ENCODE results near the gene CHMP2B. TPM values are rescaled to one million over a fixed set of nuclear protein-coding genes. Genes with fewer than 3 reads are reported as not detected.

Gene CHMP2B
- total RNA-seq, 2 experiments from 2014 or later: 28.4 to 29.0 TPM

- Mint-ChIP-seq H3K9me3 (peaks cover 4% of the 10 kb centered on the region), H3K4me3 (no peak overlapping the region), H3K36me3 (no peaks in the 10 kb centered on the region), H3K27ac (no peak overlapping the region), H3K4me1 (ENCODE audit: low read depth) (no peaks in the 10 kb centered on the region), H3K27me3 (peaks cover 3% of the 10 kb centered on the region)
- DNase-seq: no peak
- ChIA-PET CTCF (interaction anchor here (0.8 kb wide), 1 partner anchor 9 kb away, joined by 3 read pairs; no protein-coding TSS in a partner anchor), POLR2A (no interaction called here)
- intact Hi-C loops (cut with micrococcal nuclease): no loop called here
Observed at GRCh38 chr3:87201727-87202126, 25.4 kb upstream of the CHMP2B start.

- peaks cover 3% of the 10 kb centered on the region for H3K27me3 Mint-ChIP-seq
- H3K4me3 Mint-ChIP-seq: no peak overlapping the region
- intact Hi-C loops (cut with micrococcal nuclease): no loop called here
- ChIA-PET POLR2A (no interaction called here), CTCF (no interaction called here)
- no peaks in the 10 kb centered on the region for H3K4me1 Mint-ChIP-seq (ENCODE audit: low read depth)
- H3K27ac Mint-ChIP-seq: no peak overlapping the region
- no peak for DNase-seq
- no peaks in the 10 kb centered on the region for H3K9me3 Mint-ChIP-seq
- H3K36me3 Mint-ChIP-seq: no peaks in the 10 kb centered on the region
Observed at GRCh38 chr3:87203809-87204208, 23.3 kb upstream of the CHMP2B start.

GRCh38 chr3:87206070-87206469, 21.0 kb upstream of the CHMP2B start:
- Mint-ChIP-seq H3K27me3 (peaks cover 4% of the 10 kb centered on the region), H3K4me3 (no peak overlapping the region), H3K9me3 (no peaks in the 10 kb centered on the region), H3K27ac (no peak overlapping the region), H3K36me3 (no peaks in the 10 kb centered on the region), H3K4me1 (ENCODE audit: low read depth) (no peaks in the 10 kb centered on the region)
- ChIA-PET POLR2A (no interaction called here), CTCF (no interaction called here)
- intact Hi-C loops (cut with micrococcal nuclease): no loop called here
- DNase-seq: no peak

GRCh38 chr3:87206635-87207034, 20.5 kb upstream of the CHMP2B start:
- ChIA-PET POLR2A (no interaction called here), CTCF (no interaction called here)
- Mint-ChIP-seq H3K4me3 (no peak overlapping the region), H3K27me3 (peaks cover 6% of the 10 kb centered on the region), H3K27ac (no peak overlapping the region), H3K9me3 (no peaks in the 10 kb centered on the region), H3K36me3 (no peaks in the 10 kb centered on the region), H3K4me1 (ENCODE audit: low read depth) (no peaks in the 10 kb centered on the region)
- no peak for DNase-seq
- intact Hi-C loops (cut with micrococcal nuclease): no loop called here

GRCh38 chr3:87207460-87207859, 19.6 kb upstream of the CHMP2B start:
- H3K9me3 Mint-ChIP-seq: no peaks in the 10 kb centered on the region
- no peaks in the 10 kb centered on the region for H3K36me3 Mint-ChIP-seq
- H3K27me3 Mint-ChIP-seq: peaks cover 6% of the 10 kb centered on the region
- POLR2A ChIA-PET: no interaction called here
- H3K4me3 Mint-ChIP-seq: no peak overlapping the region
- H3K4me1 Mint-ChIP-seq (ENCODE audit: low read depth): no peaks in the 10 kb centered on the region
- H3K27ac Mint-ChIP-seq: no peak overlapping the region
- DNase-seq: no peak
- CTCF ChIA-PET: no interaction called here
- intact Hi-C loops (cut with micrococcal nuclease): no loop called here

- DNase-seq: no peak
- Mint-ChIP-seq H3K27ac (no peak overlapping the region), H3K9me3 (no peaks in the 10 kb centered on the region), H3K36me3 (no peaks in the 10 kb centered on the region), H3K4me1 (ENCODE audit: low read depth) (no peaks in the 10 kb centered on the region), H3K4me3 (no peak overlapping the region), H3K27me3 (peaks cover 4% of the 10 kb centered on the region)
- intact Hi-C loops (cut with micrococcal nuclease): no loop called here
- ChIA-PET POLR2A (no interaction called here), CTCF (no interaction called here)
Observed at GRCh38 chr3:87209111-87209510, 18.0 kb upstream of the CHMP2B start.

- no peak overlapping the region for H3K27ac Mint-ChIP-seq
- intact Hi-C loops (cut with micrococcal nuclease): no loop called here
- H3K4me1 Mint-ChIP-seq (ENCODE audit: low read depth): no peaks in the 10 kb centered on the region
- peaks cover 23% of the 10 kb centered on the region for H3K27me3 Mint-ChIP-seq
- no peak overlapping the region for H3K4me3 Mint-ChIP-seq
- no peak for DNase-seq
- peaks cover 2% of the 10 kb centered on the region for H3K36me3 Mint-ChIP-seq
- POLR2A ChIA-PET: no interaction called here
- CTCF ChIA-PET: no interaction called here
- peaks cover 4% of the 10 kb centered on the region for H3K9me3 Mint-ChIP-seq
Observed at GRCh38 chr3:87218560-87218959, 8.5 kb upstream of the CHMP2B start.

GRCh38 chr3:87219611-87220010, 7.5 kb upstream of the CHMP2B start:
- Mint-ChIP-seq H3K9me3 (peaks cover 4% of the 10 kb centered on the region), H3K27me3 (peaks cover 23% of the 10 kb centered on the region), H3K4me1 (ENCODE audit: low read depth) (no peaks in the 10 kb centered on the region), H3K27ac (no peak overlapping the region), H3K36me3 (peaks cover 2% of the 10 kb centered on the region), H3K4me3 (no peak overlapping the region)
- intact Hi-C loops (cut with micrococcal nuclease): no loop called here
- no peak for DNase-seq
- POLR2A ChIA-PET: no interaction called here
- CTCF ChIA-PET: no interaction called here

- intact Hi-C loops (cut with micrococcal nuclease): loop anchor here (2.0 kb wide), 1 partner anchor 833 kb away; the partner anchor contains the start of genes CGGBP1 and ZNF654
- POLR2A ChIA-PET: no interaction called here
- peaks cover 23% of the 10 kb centered on the region for H3K4me1 Mint-ChIP-seq (ENCODE audit: low read depth)
- H3K36me3 Mint-ChIP-seq: peaks cover 2% of the 10 kb centered on the region
- peaks cover 4% of the 10 kb centered on the region for H3K9me3 Mint-ChIP-seq
- peaks cover 8% of the 10 kb centered on the region for H3K27me3 Mint-ChIP-seq
- no peak overlapping the region for H3K27ac Mint-ChIP-seq
- DNase-seq: no peak
- H3K4me3 Mint-ChIP-seq: no peak overlapping the region
- CTCF ChIA-PET: interaction anchor here (1.2 kb wide), 1 partner anchor 34 kb away, joined by 4 read pairs; no protein-coding TSS in a partner anchor
Observed at GRCh38 chr3:87225659-87226058, 1.4 kb upstream of the CHMP2B start.

- intact Hi-C loops (cut with micrococcal nuclease): loop anchor here (1.0 to 2.0 kb wide), 2 partner anchors 106 to 831 kb away; partner anchors contain the start of genes CGGBP1 and ZNF654
- peaks cover 35% of the 10 kb centered on the region for H3K4me1 Mint-ChIP-seq (ENCODE audit: low read depth)
- POLR2A ChIA-PET: no interaction called here
- DNase-seq: no peak
- H3K27me3 Mint-ChIP-seq: peaks cover 3% of the 10 kb centered on the region
- peak overlapping the region; percentile 89 for H3K27ac Mint-ChIP-seq
- peaks cover 3% of the 10 kb centered on the region for H3K9me3 Mint-ChIP-seq
- peaks cover 5% of the 10 kb centered on the region for H3K36me3 Mint-ChIP-seq
- peak overlapping the region; percentile 89 for H3K4me3 Mint-ChIP-seq
- CTCF ChIA-PET: interaction anchor here (1.5 kb wide), 1 partner anchor 33 kb away, joined by 4 read pairs; no protein-coding TSS in a partner anchor
Observed at GRCh38 chr3:87227835-87228144, 681 bp downstream of the CHMP2B start.

- ChIA-PET POLR2A (no interaction called here), CTCF (interaction anchor here (1.5 kb wide), 1 partner anchor 32 kb away, joined by 4 read pairs; no protein-coding TSS in a partner anchor)
- intact Hi-C loops (cut with micrococcal nuclease): no loop called here
- H3K4me3 Mint-ChIP-seq: peak overlapping the region; percentile 89
- DNase-seq: no peak
- peaks cover 2% of the 10 kb centered on the region for H3K27me3 Mint-ChIP-seq
- peaks cover 3% of the 10 kb centered on the region for H3K36me3 Mint-ChIP-seq
- H3K4me1 Mint-ChIP-seq (ENCODE audit: low read depth): peaks cover 40% of the 10 kb centered on the region
- H3K27ac Mint-ChIP-seq: no peak overlapping the region
- no peaks in the 10 kb centered on the region for H3K9me3 Mint-ChIP-seq
Observed at GRCh38 chr3:87228316-87228715, 1.2 kb downstream of the CHMP2B start.

GRCh38 chr3:87229113-87229512, 2.0 kb downstream of the CHMP2B start:
- POLR2A ChIA-PET: no interaction called here
- peaks cover 2% of the 10 kb centered on the region for H3K27me3 Mint-ChIP-seq
- DNase-seq: no peak
- peaks cover 40% of the 10 kb centered on the region for H3K4me1 Mint-ChIP-seq (ENCODE audit: low read depth)
- CTCF ChIA-PET: interaction anchor here (1.0 kb wide), 1 partner anchor 52 kb away, joined by 3 read pairs; no protein-coding TSS in a partner anchor
- H3K9me3 Mint-ChIP-seq: no peaks in the 10 kb centered on the region
- no peak overlapping the region for H3K27ac Mint-ChIP-seq
- peaks cover 3% of the 10 kb centered on the region for H3K36me3 Mint-ChIP-seq
- peak overlapping the region; percentile 11 for H3K4me3 Mint-ChIP-seq
- intact Hi-C loops (cut with micrococcal nuclease): no loop called here

- no peaks in the 10 kb centered on the region for H3K9me3 Mint-ChIP-seq
- CTCF ChIA-PET: interaction anchor here (1.4 kb wide), 1 partner anchor 26 kb away, joined by 4 read pairs; no protein-coding TSS in a partner anchor
Observed at GRCh38 chr3:87233805-87234204, 6.7 kb downstream of the CHMP2B start.

More at GRCh38 chr3:87233805-87234204, 6.7 kb downstream of the CHMP2B start:
- Mint-ChIP-seq H3K27me3 (no peaks in the 10 kb centered on the region), H3K27ac (no peak overlapping the region), H3K36me3 (peaks cover 8% of the 10 kb centered on the region), H3K4me1 (ENCODE audit: low read depth) (peaks cover 38% of the 10 kb centered on the region), H3K4me3 (no peak overlapping the region)
- POLR2A ChIA-PET: no interaction called here
- intact Hi-C loops (cut with micrococcal nuclease): no loop called here
- DNase-seq: no peak

All from activated CD4-positive, alpha-beta memory T cell treated with anti-CD3 and anti-CD28 coated beads for 36 hours (primary cell).